Measurements from ENCODE around the gene EPHB2. TPM values are rescaled to one million over a fixed set of nuclear protein-coding genes. Genes with fewer than 3 reads are reported as not detected.

EPHB2 gene
- total RNA-seq, 1 donor from 2014 or later, result not detected

DNA sequence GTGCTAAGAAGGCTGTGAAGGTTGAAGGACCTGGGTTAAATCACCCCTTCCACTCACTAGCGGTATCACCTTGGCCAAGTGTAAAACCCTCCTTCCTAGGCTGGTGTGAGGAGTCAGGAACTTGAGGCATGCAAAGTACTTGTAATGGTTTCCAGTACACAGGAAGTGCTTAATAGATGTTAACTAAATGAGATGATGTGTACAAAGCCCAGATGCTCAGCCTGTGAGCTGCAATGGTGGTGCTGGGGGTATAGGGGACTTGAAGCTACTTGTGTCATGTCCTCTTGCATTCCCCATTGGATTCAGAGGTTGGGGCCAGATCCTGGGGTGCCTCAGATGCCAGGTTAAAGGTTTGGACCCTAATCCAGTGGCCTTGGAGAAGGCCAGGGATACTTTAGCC is 75.5 kb downstream of the EPHB2 start:
- Mint-ChIP-seq H3K27me3 (ENCODE audit: low read depth) (no peaks in the 10 kb centered on the region), H3K36me3 (ENCODE audit: low read depth) (no peaks in the 10 kb centered on the region), H3K9me3 (no peaks in the 10 kb centered on the region), H3K4me1 (ENCODE audit: low read depth) (no peaks in the 10 kb centered on the region), H3K27ac (no peak overlapping the region), H3K4me3 (ENCODE audit: low read depth) (no peak overlapping the region)
- DNase-seq (ENCODE audit: low spot score), result no peak
- intact Hi-C loops (cut with micrococcal nuclease), result no loop called here

DNA sequence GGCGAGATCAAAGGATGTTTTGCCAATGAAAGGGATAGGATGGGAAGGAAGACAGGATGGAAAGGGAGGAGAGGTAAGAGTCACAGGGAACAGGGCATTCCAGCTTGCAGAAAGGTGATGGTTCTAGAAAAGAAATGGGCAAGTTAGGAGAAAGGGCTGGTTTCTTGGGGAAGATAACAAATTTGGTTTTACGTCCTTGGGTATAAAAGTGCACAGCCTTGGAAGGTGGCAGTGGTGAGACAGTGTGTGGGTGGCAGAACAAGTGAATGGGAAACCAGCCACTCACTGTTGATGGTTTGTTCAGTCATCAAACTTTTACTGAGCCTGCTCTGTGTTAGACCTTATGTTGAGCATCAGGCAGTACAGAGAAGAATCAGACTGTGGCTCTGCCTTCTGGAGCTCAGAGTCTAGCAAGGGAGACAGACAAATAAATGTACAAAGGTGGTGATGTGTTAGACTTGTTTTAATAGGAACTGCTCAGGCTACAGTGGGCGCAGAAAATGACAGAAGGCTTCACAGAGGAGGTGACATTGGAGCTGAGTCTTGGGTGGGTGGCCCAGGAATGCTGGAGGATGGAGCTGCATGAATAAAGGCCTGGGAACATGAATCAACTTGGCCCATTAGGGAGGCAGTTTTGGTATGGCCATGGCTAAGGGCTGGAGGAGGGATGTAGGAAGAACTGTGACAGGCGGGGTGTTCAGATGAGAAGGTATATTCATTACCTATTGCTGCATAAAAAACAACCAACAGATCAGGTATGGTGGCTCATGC is 76.3 kb downstream of the EPHB2 start:
- no peak overlapping the region for H3K27ac Mint-ChIP-seq
- DNase-seq (ENCODE audit: low spot score), result no peak
- H3K4me3 Mint-ChIP-seq (ENCODE audit: low read depth), result no peak overlapping the region
- intact Hi-C loops (cut with micrococcal nuclease), result no loop called here
- H3K4me1 Mint-ChIP-seq (ENCODE audit: low read depth), result no peaks in the 10 kb centered on the region
- H3K9me3 Mint-ChIP-seq, result no peaks in the 10 kb centered on the region
- H3K36me3 Mint-ChIP-seq (ENCODE audit: low read depth), result no peaks in the 10 kb centered on the region
- H3K27me3 Mint-ChIP-seq (ENCODE audit: low read depth), result no peaks in the 10 kb centered on the region

DNA sequence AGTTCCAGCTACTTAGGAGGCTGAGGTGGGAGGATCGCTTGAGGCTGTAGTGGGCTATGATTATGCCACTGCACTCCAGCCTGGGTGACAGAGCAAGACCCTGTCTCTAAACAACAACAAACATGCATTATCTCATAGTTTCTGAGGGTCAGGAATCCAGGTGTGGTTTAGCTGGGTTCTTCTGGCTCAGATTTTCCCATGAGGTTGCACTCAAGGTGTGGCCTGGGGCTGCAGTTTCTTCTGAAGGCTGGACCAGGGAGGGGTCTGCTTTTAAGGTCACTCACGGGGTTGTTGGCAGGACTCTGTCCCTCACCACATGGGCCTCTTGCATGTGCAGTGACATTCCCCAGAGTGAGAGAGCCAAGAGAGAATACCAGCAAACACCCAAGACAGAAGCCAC is 77.0 kb downstream of the EPHB2 start:
- Mint-ChIP-seq H3K27me3 (ENCODE audit: low read depth) (no peaks in the 10 kb centered on the region), H3K9me3 (no peaks in the 10 kb centered on the region), H3K27ac (no peak overlapping the region), H3K4me1 (ENCODE audit: low read depth) (no peaks in the 10 kb centered on the region), H3K36me3 (ENCODE audit: low read depth) (no peaks in the 10 kb centered on the region), H3K4me3 (ENCODE audit: low read depth) (no peak overlapping the region)
- intact Hi-C loops (cut with micrococcal nuclease), result no loop called here
- DNase-seq (ENCODE audit: low spot score), result no peak

DNA sequence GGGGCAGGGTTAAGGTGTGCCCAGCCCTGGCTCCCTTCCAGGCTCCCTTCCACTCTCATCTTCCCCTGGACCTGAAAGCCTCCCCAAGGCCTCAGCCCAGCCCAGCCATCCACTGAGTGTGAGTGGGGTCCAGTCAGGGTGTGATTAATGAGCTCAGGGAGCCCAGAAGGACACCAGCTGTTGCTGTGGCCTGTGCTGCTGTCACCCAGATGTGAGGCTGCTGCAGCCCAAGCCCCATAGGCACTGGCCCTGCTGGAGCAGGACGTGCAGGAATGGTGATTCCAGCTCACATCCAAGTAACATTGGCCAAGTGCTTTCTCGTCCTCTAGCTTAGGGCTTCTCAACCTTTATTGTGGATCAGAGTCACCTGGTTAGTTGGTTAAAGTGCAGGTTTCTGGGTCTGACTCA is 77.6 kb downstream of the EPHB2 start:
- H3K4me1 Mint-ChIP-seq (ENCODE audit: low read depth), result no peaks in the 10 kb centered on the region
- H3K4me3 Mint-ChIP-seq (ENCODE audit: low read depth), result no peak overlapping the region
- H3K9me3 Mint-ChIP-seq, result no peaks in the 10 kb centered on the region

DNA sequence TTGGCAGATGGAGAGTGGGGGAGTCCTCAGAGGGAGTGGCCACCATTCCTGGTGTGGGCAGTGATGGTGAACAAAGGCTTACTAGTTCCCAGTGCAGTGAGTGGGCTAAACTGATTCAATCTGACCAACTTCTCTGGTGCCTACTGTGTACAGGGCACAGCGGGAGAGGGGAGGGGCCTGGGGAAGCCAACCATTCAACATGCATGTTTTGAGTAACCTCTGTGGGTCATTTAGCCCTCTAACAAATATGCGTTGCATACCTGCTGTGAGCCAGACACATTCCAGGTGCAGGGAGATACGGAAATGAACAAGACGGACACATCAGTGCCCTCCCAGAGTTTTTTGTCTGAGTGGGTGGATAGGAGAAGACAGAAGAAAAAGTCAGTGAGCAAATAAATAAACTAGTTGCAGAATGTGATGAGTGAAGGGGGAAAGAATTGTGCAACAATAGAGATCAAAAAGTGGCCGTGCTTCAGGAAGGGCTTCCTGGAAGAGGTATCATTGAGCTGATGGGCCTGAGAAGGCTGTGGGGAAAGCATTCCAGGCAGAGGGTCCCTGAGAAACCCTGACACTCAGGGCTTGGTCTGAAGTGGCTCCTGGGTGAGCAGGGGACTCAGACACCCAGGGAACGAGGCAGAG is 78.8 kb downstream of the EPHB2 start:
- H3K27ac Mint-ChIP-seq, result no peak overlapping the region
- no peaks in the 10 kb centered on the region for H3K4me1 Mint-ChIP-seq (ENCODE audit: low read depth)
- H3K36me3 Mint-ChIP-seq (ENCODE audit: low read depth), result no peaks in the 10 kb centered on the region
- no peaks in the 10 kb centered on the region for H3K27me3 Mint-ChIP-seq (ENCODE audit: low read depth)
- intact Hi-C loops (cut with micrococcal nuclease), result no loop called here
- H3K4me3 Mint-ChIP-seq (ENCODE audit: low read depth), result no peak overlapping the region
- DNase-seq (ENCODE audit: low spot score), result no peak
- no peaks in the 10 kb centered on the region for H3K9me3 Mint-ChIP-seq

More for the DNA sequence above, 77.6 kb downstream of the EPHB2 start:
- Mint-ChIP-seq H3K27me3 (ENCODE audit: low read depth) (no peaks in the 10 kb centered on the region), H3K36me3 (ENCODE audit: low read depth) (no peaks in the 10 kb centered on the region), H3K27ac (no peak overlapping the region)
- intact Hi-C loops (cut with micrococcal nuclease), result no loop called here
- DNase-seq (ENCODE audit: low spot score), result no peak

DNA sequence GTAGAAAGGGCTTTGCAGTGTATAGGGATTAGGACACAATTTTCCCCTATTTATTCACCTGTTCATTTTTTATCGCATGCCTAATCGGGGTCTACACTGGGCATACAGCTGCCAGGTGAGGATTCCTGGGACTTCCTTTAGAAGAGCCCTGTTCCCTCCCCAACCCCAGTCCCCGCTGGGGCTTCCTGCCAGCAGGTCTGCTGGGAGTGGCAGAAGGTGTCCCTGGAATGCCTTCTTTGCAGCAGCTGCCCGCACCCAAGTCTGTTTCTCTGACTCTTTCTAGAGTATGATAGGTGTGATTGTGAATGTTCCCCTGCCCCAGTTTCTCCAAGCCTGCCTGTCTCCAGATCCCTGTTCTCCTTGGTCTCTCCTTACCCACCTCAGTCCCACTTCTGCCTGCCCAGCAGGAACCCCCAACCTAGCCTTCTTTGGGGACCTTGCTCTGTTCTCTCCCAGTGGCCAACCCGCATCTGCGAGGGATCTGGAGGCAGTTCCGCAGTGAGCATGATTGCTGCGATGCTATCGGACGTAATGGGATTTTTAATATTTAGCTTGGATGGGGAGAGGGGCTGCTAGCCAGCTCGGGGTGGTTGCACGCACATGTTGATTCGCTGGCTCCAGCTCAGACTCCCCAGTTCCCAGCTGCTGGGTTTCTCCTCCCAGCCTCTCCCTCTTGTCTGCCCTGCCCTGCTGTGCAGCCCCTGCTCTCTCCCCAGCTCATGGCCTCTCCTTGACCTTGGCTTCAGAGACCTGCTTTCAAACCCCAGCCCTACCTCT is 79.8 kb downstream of the EPHB2 start:
- Mint-ChIP-seq H3K4me1 (ENCODE audit: low read depth) (no peaks in the 10 kb centered on the region), H3K27me3 (ENCODE audit: low read depth) (no peaks in the 10 kb centered on the region), H3K9me3 (no peaks in the 10 kb centered on the region), H3K4me3 (ENCODE audit: low read depth) (no peak overlapping the region), H3K36me3 (ENCODE audit: low read depth) (no peaks in the 10 kb centered on the region), H3K27ac (no peak overlapping the region)
- DNase-seq (ENCODE audit: low spot score), result no peak
- intact Hi-C loops (cut with micrococcal nuclease), result no loop called here

DNA sequence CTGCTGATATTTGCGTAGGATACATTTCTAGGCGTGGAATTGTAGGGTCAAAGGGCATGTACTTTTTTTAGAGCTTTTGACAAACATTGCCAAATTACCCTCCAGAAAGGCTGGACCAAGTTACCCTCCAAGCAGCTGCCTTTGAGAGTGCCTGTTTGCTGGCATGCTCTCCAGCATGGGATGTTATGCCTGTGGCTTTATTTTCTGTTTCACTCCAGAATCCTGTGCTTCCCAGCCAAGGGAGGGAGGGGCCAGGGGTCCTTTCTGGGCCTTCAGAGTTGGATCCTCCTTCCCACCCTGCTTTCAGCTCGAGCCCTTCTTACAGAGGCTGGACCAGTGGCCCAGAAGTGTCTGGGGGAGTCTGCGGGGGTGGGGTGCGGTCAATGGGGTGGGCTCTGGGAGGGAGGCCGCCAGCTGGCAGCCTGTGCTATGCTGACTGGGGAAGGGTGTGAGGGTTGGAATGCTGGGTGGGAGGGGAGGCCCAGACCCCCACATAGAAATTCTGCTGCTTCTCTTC is 81.2 kb downstream of the EPHB2 start:
- H3K4me1 Mint-ChIP-seq (ENCODE audit: low read depth), result no peaks in the 10 kb centered on the region
- no peak overlapping the region for H3K27ac Mint-ChIP-seq
- no peaks in the 10 kb centered on the region for H3K27me3 Mint-ChIP-seq (ENCODE audit: low read depth)
- intact Hi-C loops (cut with micrococcal nuclease), result no loop called here
- H3K36me3 Mint-ChIP-seq (ENCODE audit: low read depth), result no peaks in the 10 kb centered on the region
- DNase-seq (ENCODE audit: low spot score), result no peak
- H3K4me3 Mint-ChIP-seq (ENCODE audit: low read depth), result no peak overlapping the region
- H3K9me3 Mint-ChIP-seq, result no peaks in the 10 kb centered on the region

DNA sequence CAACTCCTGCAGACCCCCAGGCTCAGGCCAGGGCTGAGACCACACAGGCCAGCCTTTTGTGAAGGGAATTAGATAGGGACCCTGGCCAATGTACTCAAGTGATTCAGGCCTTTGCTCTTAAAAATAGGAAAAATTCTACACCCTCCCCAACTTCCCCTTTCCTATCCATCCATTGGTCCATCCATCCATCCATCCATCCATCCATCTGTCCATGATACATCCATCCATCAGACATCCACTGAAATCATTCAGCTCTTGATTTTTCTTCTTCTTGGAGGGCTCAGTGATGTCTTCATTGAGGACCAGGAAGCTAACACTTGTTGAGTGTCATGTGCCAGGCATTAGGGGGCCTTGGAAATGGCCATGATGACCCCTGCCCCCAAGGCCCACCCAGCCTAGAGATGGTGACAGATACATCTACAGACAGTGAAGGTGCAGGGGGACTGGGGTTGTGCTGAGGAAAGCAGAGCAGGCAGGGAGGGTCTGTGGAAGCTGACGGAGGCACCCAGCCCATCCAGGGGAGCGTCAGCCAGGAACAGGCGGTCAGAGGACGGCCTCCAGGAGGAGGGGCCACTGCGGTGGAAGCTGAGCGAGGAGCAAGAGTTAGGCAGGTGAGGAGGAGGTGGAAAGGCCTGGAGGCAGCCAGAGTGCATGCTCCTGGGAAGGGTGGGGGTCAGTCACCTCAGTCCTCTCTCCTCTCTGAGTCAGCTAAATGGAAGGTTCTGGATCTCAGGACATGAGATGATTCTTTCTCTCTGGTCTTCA is 81.9 kb downstream of the EPHB2 start:
- intact Hi-C loops (cut with micrococcal nuclease), result no loop called here
- Mint-ChIP-seq H3K27me3 (ENCODE audit: low read depth) (no peaks in the 10 kb centered on the region), H3K27ac (no peak overlapping the region), H3K4me3 (ENCODE audit: low read depth) (no peak overlapping the region), H3K9me3 (no peaks in the 10 kb centered on the region), H3K36me3 (ENCODE audit: low read depth) (no peaks in the 10 kb centered on the region), H3K4me1 (ENCODE audit: low read depth) (no peaks in the 10 kb centered on the region)
- no peak for DNase-seq (ENCODE audit: low spot score)

DNA sequence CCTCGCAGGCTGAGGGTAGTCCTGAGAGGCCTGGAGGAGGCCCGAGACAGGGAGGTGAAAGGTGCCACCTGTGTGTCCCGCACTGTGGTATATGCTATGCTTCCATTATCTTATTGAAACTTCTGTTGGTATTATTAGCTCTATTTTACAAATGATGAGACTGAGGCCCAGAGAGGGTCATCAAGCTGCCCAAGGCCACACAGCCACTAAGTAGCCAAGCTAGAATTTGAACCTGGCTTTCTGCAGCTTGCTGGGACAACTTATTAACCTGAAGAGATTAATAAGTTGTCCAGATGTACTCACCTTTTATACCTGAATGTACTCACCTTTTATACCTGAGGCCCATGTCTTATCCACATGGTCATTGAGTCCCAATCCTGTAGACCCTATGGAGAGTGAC is 83.0 kb downstream of the EPHB2 start:
- Mint-ChIP-seq H3K27ac (no peak overlapping the region), H3K27me3 (ENCODE audit: low read depth) (no peaks in the 10 kb centered on the region), H3K4me3 (ENCODE audit: low read depth) (no peak overlapping the region), H3K4me1 (ENCODE audit: low read depth) (no peaks in the 10 kb centered on the region), H3K36me3 (ENCODE audit: low read depth) (no peaks in the 10 kb centered on the region), H3K9me3 (no peaks in the 10 kb centered on the region)
- no peak for DNase-seq (ENCODE audit: low spot score)
- intact Hi-C loops (cut with micrococcal nuclease), result no loop called here

DNA sequence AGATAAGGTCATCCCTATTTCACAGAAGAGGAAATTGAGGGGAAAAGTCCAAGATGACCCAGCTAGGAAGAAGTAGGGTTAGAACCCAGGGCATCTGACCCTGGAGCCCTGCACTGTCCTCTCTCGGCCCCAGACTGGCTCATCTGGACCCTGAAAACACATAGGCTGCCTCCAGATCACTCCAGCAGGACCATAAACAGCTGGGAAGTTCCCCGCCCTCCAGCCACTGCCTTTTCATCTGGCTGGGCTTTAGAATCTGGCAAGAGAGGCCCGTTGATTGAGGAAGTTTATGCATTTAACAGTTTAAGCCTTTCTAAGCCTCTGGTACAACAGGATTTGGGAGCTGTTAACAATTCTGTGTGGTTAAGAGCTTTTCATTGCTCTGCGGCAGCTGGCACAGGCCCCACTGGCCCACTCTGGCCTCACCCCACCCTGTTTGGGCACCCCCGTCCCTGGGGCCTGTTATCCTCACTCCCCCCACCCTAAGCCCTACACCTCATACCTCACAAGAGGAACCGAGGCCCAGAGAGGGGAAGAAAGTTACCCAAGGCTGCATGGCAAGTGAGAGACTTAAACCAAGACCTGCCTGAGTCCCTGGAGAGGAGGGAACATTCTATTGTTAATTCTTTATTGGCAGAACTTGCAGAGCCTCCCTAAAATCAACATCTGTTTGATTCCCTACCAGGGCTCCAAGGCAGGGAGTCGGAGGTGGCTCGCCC is 84.2 kb downstream of the EPHB2 start:
- no peaks in the 10 kb centered on the region for H3K4me1 Mint-ChIP-seq (ENCODE audit: low read depth)
- H3K9me3 Mint-ChIP-seq, result no peaks in the 10 kb centered on the region
- DNase-seq (ENCODE audit: low spot score), result no peak
- intact Hi-C loops (cut with micrococcal nuclease), result no loop called here
- H3K36me3 Mint-ChIP-seq (ENCODE audit: low read depth), result no peaks in the 10 kb centered on the region
- H3K27me3 Mint-ChIP-seq (ENCODE audit: low read depth), result no peaks in the 10 kb centered on the region
- no peak overlapping the region for H3K4me3 Mint-ChIP-seq (ENCODE audit: low read depth)
- H3K27ac Mint-ChIP-seq, result no peak overlapping the region

DNA sequence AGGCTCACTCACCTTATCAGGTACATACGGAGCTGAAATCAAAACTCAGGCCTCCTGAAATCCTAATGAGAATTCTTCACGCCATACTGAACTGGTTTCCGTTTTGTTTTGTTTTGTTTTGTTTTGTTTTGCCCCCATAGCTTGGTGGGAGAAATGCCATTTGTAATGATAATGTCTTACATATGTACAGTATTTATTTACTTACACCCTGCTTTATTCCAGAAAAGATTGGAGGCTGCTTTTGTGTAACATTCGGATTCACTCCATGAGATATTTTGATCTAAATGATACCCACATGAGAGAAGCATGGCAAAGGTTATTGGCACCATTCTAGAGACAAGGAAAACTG is 84.7 kb downstream of the EPHB2 start:
- Mint-ChIP-seq H3K9me3 (no peaks in the 10 kb centered on the region), H3K4me1 (ENCODE audit: low read depth) (no peaks in the 10 kb centered on the region)

DNA sequence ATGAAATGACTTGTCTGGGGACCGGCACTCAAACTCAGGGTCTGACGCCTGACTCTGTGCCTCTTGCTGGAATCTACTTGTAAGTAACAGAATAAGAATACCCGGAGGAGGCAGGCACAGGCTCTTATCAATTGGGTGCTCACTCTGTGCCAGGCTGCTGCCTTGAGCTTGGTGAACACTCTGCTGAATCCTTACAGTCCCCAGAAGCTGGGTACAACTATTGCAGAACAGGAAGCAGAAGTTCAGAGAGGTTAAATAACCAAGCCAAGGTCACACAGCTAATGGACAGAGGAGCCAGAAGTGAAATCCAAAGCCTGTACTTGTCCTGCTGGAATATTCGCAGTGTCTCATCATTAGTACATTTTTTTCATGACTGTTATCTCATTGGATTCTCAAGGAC is 86.0 kb downstream of the EPHB2 start:
- H3K9me3 Mint-ChIP-seq, result no peaks in the 10 kb centered on the region
- no peaks in the 10 kb centered on the region for H3K27me3 Mint-ChIP-seq (ENCODE audit: low read depth)
- intact Hi-C loops (cut with micrococcal nuclease), result no loop called here
- no peak for DNase-seq (ENCODE audit: low spot score)
- no peaks in the 10 kb centered on the region for H3K36me3 Mint-ChIP-seq (ENCODE audit: low read depth)
- H3K4me1 Mint-ChIP-seq (ENCODE audit: low read depth), result no peaks in the 10 kb centered on the region
- H3K27ac Mint-ChIP-seq, result no peak overlapping the region
- H3K4me3 Mint-ChIP-seq (ENCODE audit: low read depth), result no peak overlapping the region

More for the DNA sequence above, 84.7 kb downstream of the EPHB2 start:
- Mint-ChIP-seq H3K4me3 (ENCODE audit: low read depth) (no peak overlapping the region), H3K27ac (no peak overlapping the region), H3K27me3 (ENCODE audit: low read depth) (no peaks in the 10 kb centered on the region), H3K36me3 (ENCODE audit: low read depth) (no peaks in the 10 kb centered on the region)
- DNase-seq (ENCODE audit: low spot score), result no peak
- intact Hi-C loops (cut with micrococcal nuclease), result no loop called here

All from activated T-helper 2 cell treated with anti-CD3 and anti-CD28 coated beads, Interferon-gamma antibody, Interleukin-2, Interleukin-4, amounts not matched to agents 10 μg/mL and 5 μg/mL and 100 μg/mL, durations not matched to agents 14 hours and 24 hours and 36 hours (primary cell).